Peyer's patch (tissue), 4 donors: Measurements from ENCODE around the gene MACC1. TPM values are rescaled to one million over a fixed set of nuclear protein-coding genes. Genes with fewer than 3 reads are reported as not detected.

Experiments used
- DNase-seq, 3 donors: peaks; one replicate each; pipeline ENCODE4 v3.0.0-alpha.2; 2017 to 2019
- H3K27ac ChIP-seq, 4 donors: fragments of 200-600 bp; sonication (generic); one replicate each; pipeline ENCODE4 v1.5.1; 2016 to 2019
- H3K27me3 ChIP-seq, 2 donors: fragments of 200-600 bp; sonication (generic); one replicate each; pipeline ENCODE4 v1.5.1; 2019
- H3K36me3 ChIP-seq, 3 donors: fragments of 200-600 bp; sonication (generic); one replicate each; pipeline ENCODE4 v1.5.1; 2016 to 2019
- H3K4me1 ChIP-seq, 4 donors: fragments of 200-600 bp; sonication (generic); one replicate each; pipeline ENCODE4 v1.5.1; 2016 to 2019
- H3K4me3 ChIP-seq, 4 donors: fragments of 200-600 bp; sonication (generic); 1 replicate in 3 of 4; 2 replicates in 1 of 4; pipeline ENCODE4 v1.5.1; 2016 to 2019; ENCODE audit warnings: mild to moderate bottlenecking in 1 of 4
- H3K9me3 ChIP-seq, 4 donors: fragments of 200-600 bp; sonication (generic); one replicate each; pipeline ENCODE4 v1.5.1; 2016 to 2019; ENCODE audit warnings: mild to moderate bottlenecking in 1 of 4
- CTCF ChIP-seq, 6 experiments: fragments of 450-650 bp in 4 of 6; fragments of 200-600 bp in 2 of 6; sonication (generic) in 1 of 6; IDR thresholded peaks; one replicate each; pipeline ENCODE4 v1.5.1; 2017 to 2019; ENCODE audit warnings: antibody characterized with exemption in 6 of 6, mild to moderate bottlenecking in 3 of 6, moderate library complexity in 1 of 6
- POLR2A ChIP-seq, 2 donors: fragments of 450-650 bp; IDR thresholded peaks; one replicate each; pipeline ENCODE4 v1.5.1; 2017; ENCODE audit warnings: antibody characterized with exemption in 2 of 2, mild to moderate bottlenecking in 2 of 2, moderate library complexity in 2 of 2
- total RNA-seq, 4 donors: library from RNA; depleted of rRNA; stranded (reverse); fragments of >200 nt; gene quantifications; one replicate each; pipeline ENCODE4 v1.1.0, GENCODE V29; 2016

MACC1 gene
- total RNA-seq, 4 donors from 2014 or later, result 25.6 to 79.4 (median 71.1) TPM

- H3K27ac ChIP-seq, result no peak overlapping the region
Observed at GRCh38 chr7:20203316-20203715, 13.9 kb downstream of the MACC1 start.

GRCh38 chr7:20201380-20201779, 15.8 kb downstream of the MACC1 start:
- DNase-seq, result peak in 2 of 3 donors; percentile 47 to 62

More at GRCh38 chr7:20203316-20203715, 13.9 kb downstream of the MACC1 start:
- Histone ChIP-seq H3K27me3 (no peaks in the 10 kb centered on the region), H3K4me1 (peaks cover 0 to 23% (median 2%) of the 10 kb centered on the region in 4 donors), H3K9me3 (no peaks in the 10 kb centered on the region), H3K36me3 (no peaks in the 10 kb centered on the region), H3K4me3 (no peak overlapping the region)
- no peak for TF ChIP-seq POLR2A (IDR thresholded peaks at IDR 0.05)
- no peak for TF ChIP-seq CTCF (IDR thresholded peaks at IDR 0.05)
- DNase-seq, result no peak

GRCh38 chr7:20200971-20201370, 16.2 kb downstream of the MACC1 start:
- Histone ChIP-seq H3K4me1 (peaks cover 0 to 23% (median 2%) of the 10 kb centered on the region in 4 donors), H3K36me3 (no peaks in the 10 kb centered on the region), H3K9me3 (no peaks in the 10 kb centered on the region), H3K27me3 (no peaks in the 10 kb centered on the region), H3K27ac (peak overlapping the region; percentile 7 to 66 (median 60)), H3K4me3 (no peak overlapping the region)
- TF ChIP-seq POLR2A (IDR thresholded peaks at IDR 0.05) (no peak), CTCF (IDR thresholded peaks at IDR 0.05) (no peak)
- DNase-seq, result no peak

More at GRCh38 chr7:20201380-20201779, 15.8 kb downstream of the MACC1 start:
- Histone ChIP-seq H3K4me3 (no peak overlapping the region), H3K4me1 (peaks cover 0 to 23% (median 2%) of the 10 kb centered on the region in 4 donors), H3K9me3 (no peaks in the 10 kb centered on the region), H3K27ac (peak overlapping the region; percentile 7 to 66 (median 60)), H3K36me3 (no peaks in the 10 kb centered on the region), H3K27me3 (no peaks in the 10 kb centered on the region)
- TF ChIP-seq POLR2A (IDR thresholded peaks at IDR 0.05) (no peak), CTCF (IDR thresholded peaks at IDR 0.05) (no peak)

- H3K27ac ChIP-seq, result peak overlapping the region in 3 of 4 donors; percentile 7 to 56 (median 44)
Observed at GRCh38 chr7:20200361-20200760, 16.8 kb downstream of the MACC1 start.

GRCh38 chr7:20199015-20199737, 18.0 kb downstream of the MACC1 start:
- Histone ChIP-seq H3K27ac (peak overlapping the region; percentile 7 to 62 (median 47)), H3K9me3 (no peaks in the 10 kb centered on the region), H3K4me1 (peaks cover 0 to 23% (median 2%) of the 10 kb centered on the region in 4 donors), H3K36me3 (no peaks in the 10 kb centered on the region), H3K27me3 (no peaks in the 10 kb centered on the region), H3K4me3 (no peak overlapping the region)
- peak; percentile 46 to 84 (median 70) for DNase-seq
- TF ChIP-seq CTCF (IDR thresholded peaks at IDR 0.05), result no peak
- TF ChIP-seq POLR2A (IDR thresholded peaks at IDR 0.05), result peak in 1 of 2 donors; percentile 35

More at GRCh38 chr7:20200361-20200760, 16.8 kb downstream of the MACC1 start:
- no peaks in the 10 kb centered on the region for H3K27me3 ChIP-seq
- DNase-seq, result no peak
- no peaks in the 10 kb centered on the region for H3K9me3 ChIP-seq
- no peak overlapping the region for H3K4me3 ChIP-seq
- H3K4me1 ChIP-seq, result peaks cover 0 to 23% (median 2%) of the 10 kb centered on the region in 4 donors
- no peaks in the 10 kb centered on the region for H3K36me3 ChIP-seq
- TF ChIP-seq CTCF (IDR thresholded peaks at IDR 0.05), result no peak
- TF ChIP-seq POLR2A (IDR thresholded peaks at IDR 0.05), result no peak
